SK-MEL-5 (cell line): ENCODE results near the gene TAF4B. TPM values are rescaled to one million over a fixed set of nuclear protein-coding genes. Genes with fewer than 3 reads are reported as not detected.
"Not testable (repeated sequence)": the region's sequence is repeated elsewhere in the genome, so short reads cannot be mapped to it uniquely, and the experiment has no call there.

Experiments
- DNase-seq: peaks from one replicate; pipeline ENCODE4 v3.0.0-alpha.2; 2016; ENCODE audit warnings: low read depth, low spot score
- in situ Hi-C: cut with HindIII; loops from 2 replicates; pipeline ENCODE4 v1.10.0; 2016; ENCODE audit warnings: low sequenced_read_pairs, high pct_unique_total_duplicates, low pct_unique_long_range_greater_than_20kb
- total RNA-seq: library from RNA; depleted of rRNA; stranded (reverse); fragments of >200 nt; shearing (Covaris generic); gene quantifications from 2 replicates; pipeline ENCODE4 v1.2.3, GENCODE V29; 2014

TAF4B gene
- total RNA-seq, 1 experiment from 2014 or later = 14.1 TPM

- DNase-seq = no peak
- in situ Hi-C loops = no loop called here
Measured at GRCh38 chr18:26227051-26227670, 916 bp downstream of the TAF4B start.

DNA sequence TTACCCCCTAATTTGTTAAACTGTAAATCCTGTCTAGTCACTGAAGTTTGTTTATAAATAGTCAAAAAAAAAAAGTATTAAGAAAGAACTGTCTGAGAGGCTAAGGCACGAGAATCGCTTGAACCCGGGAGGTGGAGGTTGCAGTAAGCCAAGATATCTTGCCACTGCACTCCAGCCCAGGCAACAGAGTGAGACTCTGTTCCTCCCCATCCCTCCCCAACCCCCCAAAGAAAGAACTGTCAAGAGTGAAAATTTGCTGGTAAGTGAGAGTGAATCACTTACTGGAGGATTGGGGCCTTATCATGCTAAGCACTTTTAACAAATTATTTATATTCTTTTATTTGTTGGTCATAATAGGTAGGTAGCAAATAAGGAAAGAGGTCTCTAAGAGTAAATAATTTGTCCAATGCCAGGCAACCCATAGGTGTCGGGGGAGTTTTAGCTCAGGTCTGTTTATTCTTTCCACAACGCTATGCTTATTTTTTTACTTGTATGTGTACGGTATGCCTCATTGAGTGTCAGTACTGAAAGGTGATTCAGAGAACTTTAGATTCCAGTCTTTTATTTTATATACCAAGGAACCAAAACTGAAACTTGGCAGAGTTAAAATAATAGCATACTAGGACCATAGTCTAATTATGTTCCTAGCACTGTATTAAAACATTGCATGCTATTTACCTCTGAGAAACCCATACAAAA, 2.5 kb downstream of the TAF4B start:
- in situ Hi-C loops = no loop called here
- no peak for DNase-seq

DNA sequence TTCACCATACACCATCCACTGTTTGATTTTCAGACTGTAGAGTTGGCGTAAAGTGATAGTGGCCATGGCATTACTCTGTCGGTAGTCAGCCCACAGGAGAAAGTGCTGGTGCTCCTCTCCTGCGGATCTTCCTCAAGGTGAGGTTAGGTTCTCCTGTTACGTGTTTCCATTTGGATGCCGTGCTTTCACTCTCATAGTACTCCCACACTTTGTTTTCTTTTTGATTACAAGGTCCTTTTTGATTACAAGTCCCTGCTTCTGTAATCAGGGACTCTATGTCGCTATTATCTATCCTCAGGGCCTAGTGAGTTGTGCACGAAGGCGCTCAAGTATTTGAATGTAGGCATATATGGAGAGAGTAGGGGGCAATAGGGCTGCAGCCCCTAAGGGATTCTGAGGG, 4.3 kb downstream of the TAF4B start:
- DNase-seq = no peak
- in situ Hi-C loops = no loop called here

DNA sequence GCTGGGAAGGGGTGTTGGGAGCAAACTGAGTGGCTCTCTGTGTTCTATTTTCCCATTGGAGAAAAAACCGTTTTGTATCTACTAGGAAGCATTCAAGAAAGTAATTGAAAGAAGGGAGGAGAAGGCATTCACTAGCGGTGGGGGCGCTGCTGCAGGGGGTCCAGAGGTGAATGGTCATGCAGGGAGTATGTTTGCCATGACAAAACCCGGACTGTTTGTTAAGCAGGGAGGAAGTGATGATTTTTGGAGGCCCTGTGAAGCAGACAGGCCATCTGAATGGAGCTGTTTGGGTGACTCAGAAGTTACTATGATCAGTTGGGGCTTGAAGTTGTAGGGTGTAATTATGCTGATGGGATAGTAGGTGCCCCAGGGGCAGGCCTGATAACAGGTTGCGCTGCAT, 7.0 kb downstream of the TAF4B start:
- in situ Hi-C loops = no loop called here
- DNase-seq = no peak

- in situ Hi-C loops, DNase-seq: not testable (repeated sequence)
Measured at GRCh38 chr18:26237363-26237762, 11.1 kb downstream of the TAF4B start.

DNA sequence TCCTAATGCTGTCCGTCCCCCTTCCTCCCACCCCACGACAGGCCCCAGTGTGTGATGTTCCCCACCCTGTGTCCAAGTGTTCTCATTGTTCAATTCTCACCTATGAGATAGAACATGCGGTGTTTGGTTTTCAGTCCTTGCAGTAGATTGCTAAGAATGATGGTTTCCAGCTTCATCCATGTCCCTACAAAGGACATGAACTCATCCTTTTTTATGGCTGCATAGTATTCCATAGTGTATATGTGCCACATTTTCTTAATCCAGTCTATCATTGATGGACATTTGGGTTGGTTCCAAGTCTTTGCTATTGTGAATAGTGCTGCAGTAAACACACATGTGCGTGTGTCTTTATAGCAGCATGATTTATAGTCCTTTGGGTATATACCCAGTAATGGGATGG, 12.5 kb downstream of the TAF4B start:
- in situ Hi-C loops = not testable (repeated sequence)

DNA sequence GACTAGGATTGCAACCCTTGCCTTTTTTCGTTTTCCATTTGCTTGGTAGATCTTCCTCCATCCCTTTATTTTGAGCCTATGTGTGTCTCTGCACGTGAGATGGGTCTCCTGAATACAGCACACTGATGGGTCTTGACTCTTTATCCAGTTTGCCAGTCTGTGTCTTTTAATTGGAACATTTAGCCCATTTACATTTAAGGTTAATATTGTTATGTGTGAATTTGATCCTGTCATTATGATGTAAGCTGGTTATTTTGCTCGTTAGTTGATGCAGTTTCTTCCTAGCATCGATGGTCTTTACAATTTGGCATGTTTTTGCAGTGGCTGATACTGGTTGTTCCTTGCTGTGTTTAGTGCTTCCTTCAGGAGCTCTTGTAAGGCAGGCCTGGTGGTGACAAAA, 16.1 kb downstream of the TAF4B start:
- in situ Hi-C loops = not testable (repeated sequence)

More for the DNA sequence above, 12.5 kb downstream of the TAF4B start:
- DNase-seq = not testable (repeated sequence)

GRCh38 chr18:26245434-26245833, 19.2 kb downstream of the TAF4B start:
- DNase-seq, in situ Hi-C loops: not testable (repeated sequence)

More for the DNA sequence above, 16.1 kb downstream of the TAF4B start:
- not testable (repeated sequence) for DNase-seq

GRCh38 chr18:26252411-26252810, 26.2 kb downstream of the TAF4B start:
- in situ Hi-C loops = no loop called here
- no peak for DNase-seq

GRCh38 chr18:26254808-26255207, 28.6 kb downstream of the TAF4B start:
- in situ Hi-C loops = not testable (repeated sequence)
- peak; percentile 19 for DNase-seq

DNA sequence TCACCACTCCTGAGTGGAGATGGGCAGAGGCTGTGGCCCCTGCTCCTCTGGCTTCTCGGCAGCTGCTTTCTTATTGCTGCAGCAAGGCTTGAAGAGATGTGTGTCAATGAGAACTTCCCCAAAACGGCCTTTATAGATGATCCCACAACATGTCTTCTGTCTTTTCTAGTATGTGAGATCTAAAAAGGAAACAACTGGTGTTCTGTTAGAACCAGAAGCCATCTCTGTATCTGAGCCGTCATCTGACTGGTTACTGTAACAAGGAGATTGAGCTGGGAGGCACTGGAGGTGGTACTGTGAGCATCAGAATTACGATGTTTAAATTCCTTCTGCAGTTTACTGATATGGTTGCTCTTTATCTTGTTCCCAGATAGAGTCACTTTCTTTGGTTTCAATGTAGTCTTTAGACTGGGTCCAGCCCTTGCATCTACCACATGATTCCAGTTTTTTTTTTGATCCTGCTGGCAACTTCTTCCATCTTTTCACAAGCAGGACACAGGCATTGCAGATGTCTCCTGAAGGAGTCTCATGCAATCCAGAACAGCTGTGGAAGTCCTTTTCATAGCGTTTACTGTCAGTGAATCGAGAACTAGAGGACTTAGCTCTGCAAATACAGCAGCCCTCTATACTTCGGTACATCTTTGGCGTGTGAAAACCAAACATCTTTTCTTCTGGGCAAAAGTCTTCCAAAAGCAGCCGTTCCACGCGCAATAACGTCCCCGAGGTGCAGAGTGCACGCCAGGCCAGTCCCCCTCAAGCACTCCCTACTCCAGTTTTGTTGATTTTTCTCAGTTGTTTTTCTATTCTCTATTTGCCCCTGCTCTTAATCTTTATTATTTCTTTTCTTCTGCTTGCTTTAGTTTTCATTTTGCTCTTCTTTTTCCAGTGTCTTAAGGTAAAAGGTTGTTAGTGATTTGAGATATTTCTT, 29.7 kb downstream of the TAF4B start:
- in situ Hi-C loops = no loop called here
- DNase-seq = peak; percentile 57

GRCh38 chr18:26258711-26259110, 32.5 kb downstream of the TAF4B start:
- DNase-seq = no peak
- in situ Hi-C loops = no loop called here

DNA sequence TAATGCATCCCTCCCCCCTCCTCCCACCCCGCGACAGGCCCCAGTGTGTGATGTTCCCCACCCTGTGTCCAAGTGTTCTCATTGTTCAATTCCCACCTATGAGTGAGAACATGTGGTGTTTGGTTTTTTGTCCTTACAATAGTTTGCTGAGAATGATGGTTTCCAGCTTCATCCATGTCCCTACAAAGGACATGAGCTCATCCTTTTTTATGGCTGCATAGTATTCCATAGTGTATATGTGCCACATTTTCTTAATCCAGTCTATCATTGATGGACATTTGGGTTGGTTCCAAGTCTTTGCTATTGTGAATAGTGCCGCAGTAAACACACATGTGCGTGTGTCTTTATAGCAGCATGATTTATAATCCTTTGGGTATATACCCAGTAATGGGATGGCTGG, 33.2 kb downstream of the TAF4B start:
- in situ Hi-C loops = not testable (repeated sequence)

GRCh38 chr18:26262156-26262555, 35.9 kb downstream of the TAF4B start:
- in situ Hi-C loops = no loop called here
- no peak for DNase-seq

More for the DNA sequence above, 33.2 kb downstream of the TAF4B start:
- DNase-seq = not testable (repeated sequence)

GRCh38 chr18:26267357-26267930, 41.2 kb downstream of the TAF4B start:
- in situ Hi-C loops = no loop called here

GRCh38 chr18:26268454-26268853, 42.2 kb downstream of the TAF4B start:
- in situ Hi-C loops = no loop called here
- DNase-seq = no peak

More at GRCh38 chr18:26267357-26267930, 41.2 kb downstream of the TAF4B start:
- no peak for DNase-seq

GRCh38 chr18:26271917-26272549, 45.8 kb downstream of the TAF4B start:
- DNase-seq = no peak
- in situ Hi-C loops = no loop called here
